GM12801 (cell line): Measurements from ENCODE around the gene FXN.

Experiments
- CTCF ChIP-seq: IDR thresholded peaks from one replicate; pipeline ENCODE4 v1.5.1; 2011; ENCODE audit warnings: control low read depth; ENCODE audit not compliant: insufficient read length; ENCODE audit errors: extremely low read depth

FXN gene

GRCh38 chr9:69083321-69083720, 47.8 kb downstream of the FXN start:
- no peak for TF ChIP-seq CTCF

DNA sequence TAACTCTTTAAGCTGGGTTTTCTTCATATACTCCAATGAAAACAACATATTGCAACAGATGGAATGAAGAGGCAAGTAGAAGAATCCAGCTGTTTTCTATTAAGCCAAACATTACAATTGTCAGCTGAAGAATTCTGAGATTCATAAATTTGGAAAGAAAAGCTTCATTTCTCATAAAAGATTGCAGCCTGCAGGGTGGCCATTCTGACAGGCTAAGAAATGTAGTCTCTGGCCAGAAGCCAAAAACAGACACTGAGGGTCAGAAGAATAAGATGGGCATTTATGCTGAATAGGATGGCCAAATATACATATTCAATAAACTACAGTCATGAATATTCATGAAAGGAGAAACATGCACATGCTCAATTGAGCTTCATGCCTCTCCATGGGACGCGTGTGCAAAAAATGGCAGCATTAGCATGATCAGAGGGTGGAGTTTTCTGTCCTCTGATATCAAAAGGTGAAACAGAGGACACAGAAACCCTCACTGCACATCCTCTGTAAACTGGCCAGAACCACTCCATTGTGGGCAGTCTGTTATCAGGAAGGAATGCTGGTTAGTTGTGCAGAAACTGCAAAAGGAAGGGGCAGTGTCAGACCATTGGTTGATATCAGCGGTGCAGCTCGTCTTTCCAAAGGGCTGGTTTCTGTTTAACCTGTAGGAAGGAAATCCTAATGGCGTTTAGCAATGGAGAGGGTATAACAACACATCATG, 50.2 kb downstream of the FXN start:
- TF ChIP-seq CTCF = no peak

- TF ChIP-seq CTCF = no peak
Measured at GRCh38 chr9:69086312-69086711, 50.8 kb downstream of the FXN start.

DNA sequence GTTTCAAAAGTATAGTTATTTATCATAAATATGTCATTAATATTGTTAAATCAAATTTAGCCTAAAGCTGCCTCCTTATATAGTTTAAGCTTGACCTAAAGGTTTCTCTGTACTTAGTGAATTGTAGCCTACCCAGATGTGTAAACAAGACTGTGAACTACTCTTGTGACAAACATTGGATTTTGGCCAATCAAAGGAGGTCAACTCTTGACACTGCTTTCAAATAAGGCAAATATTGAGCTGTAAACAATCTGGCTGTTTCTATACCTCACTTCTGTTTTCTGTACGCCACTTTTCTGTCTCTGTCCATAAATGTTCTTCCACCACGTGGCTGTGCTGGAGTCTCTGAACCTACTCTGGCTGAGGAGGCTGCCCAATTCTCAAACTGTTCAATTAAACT, 51.2 kb downstream of the FXN start:
- TF ChIP-seq CTCF = no peak

GRCh38 chr9:69089082-69089481, 53.5 kb downstream of the FXN start:
- no peak for TF ChIP-seq CTCF

GRCh38 chr9:69089491-69089890, 53.9 kb downstream of the FXN start:
- no peak for TF ChIP-seq CTCF

DNA sequence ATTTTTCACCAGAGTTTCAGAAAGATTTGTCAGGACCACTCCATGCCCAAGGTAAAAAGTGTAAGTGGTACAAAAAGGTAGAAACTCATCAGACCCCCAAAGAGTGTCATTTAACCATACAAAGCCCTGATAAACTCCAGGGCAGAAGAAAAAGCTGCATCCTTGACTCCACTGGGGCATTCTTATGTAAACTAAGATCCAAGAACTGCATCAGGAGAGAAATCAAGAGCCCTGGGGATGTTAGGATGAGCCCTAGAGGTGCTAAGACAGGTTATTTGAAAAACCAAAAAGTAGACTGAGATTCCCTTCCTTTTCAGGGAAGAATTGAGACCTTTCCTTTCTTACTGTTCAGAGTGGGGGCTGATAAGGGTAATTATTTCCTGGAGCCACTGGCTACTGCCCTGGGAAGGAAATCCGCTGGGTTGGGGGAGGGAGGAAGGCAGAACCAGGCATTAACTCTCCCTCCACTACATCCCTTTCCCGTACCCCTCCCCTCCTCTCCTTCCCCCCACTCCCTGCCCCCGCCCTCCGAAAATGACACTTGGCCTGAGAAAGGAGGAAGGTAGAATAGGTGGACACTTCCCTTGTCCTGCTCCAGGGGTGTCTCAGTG, 54.7 kb downstream of the FXN start:
- TF ChIP-seq CTCF = no peak
